Measurements from ENCODE around the gene CTTNBP2. TPM values are rescaled to one million over a fixed set of nuclear protein-coding genes. Genes with fewer than 3 reads are reported as not detected.

The CTTNBP2 gene
- total RNA-seq, 6 experiments from 2014 or later, result not detected

DNA sequence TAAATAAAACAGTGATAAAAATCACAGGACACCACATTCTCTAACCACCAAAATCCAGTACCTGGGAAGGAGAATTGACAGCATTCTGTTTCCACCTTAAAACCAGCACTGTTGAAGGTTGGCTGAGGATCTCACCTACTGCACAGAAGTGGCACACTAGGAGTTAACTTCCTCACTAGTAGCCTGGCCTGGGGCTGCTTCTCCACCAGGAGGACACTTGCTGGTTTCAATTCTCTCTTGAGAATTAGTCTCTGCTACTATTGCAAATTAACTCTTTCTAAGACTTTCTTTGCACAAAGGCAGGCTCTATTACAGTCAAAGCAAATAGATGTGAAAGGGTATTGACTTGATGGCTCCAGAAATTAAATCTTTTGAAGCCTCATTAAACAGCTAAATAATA lies 2.3 kb upstream of the CTTNBP2 start:
- Mint-ChIP-seq H3K4me3 (no peak overlapping the region), H3K27ac (no peak overlapping the region), H3K27me3 (ENCODE audit: insufficient read depth) (peaks cover 10% of the 10 kb centered on the region), H3K36me3 (ENCODE audit: low read depth) (no peaks in the 10 kb centered on the region), H3K4me1 (ENCODE audit: low read depth) (no peaks in the 10 kb centered on the region), H3K9me3 (no peaks in the 10 kb centered on the region)
- no peak for TF ChIP-seq CTCF (IDR thresholded peaks at IDR 0.05)
- DNase-seq, result no peak

DNA sequence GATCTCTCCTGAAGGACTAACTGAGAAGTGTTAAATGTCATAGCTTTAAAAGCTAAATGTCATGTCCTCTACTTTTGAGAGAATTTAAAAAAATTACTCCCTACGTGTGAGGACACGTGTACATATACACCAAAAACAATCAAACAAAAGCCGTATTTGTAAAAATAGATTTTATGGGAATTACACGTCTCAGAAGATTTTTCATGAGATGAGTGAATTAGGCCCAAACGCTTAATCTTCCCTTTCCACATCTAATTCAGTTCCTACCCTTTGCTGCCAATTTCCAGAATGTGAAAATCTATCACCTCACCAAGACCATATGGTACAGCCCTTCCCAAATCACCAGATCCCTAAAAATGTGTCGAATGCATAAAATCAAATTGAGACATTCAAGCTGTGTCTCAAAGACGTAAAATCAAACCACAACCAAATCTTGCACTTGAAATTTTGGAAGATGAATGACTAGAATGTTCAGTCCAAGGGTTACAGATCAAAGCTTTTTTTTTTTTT lies 1.0 kb upstream of the CTTNBP2 start:
- H3K27ac Mint-ChIP-seq, result no peak overlapping the region

DNA sequence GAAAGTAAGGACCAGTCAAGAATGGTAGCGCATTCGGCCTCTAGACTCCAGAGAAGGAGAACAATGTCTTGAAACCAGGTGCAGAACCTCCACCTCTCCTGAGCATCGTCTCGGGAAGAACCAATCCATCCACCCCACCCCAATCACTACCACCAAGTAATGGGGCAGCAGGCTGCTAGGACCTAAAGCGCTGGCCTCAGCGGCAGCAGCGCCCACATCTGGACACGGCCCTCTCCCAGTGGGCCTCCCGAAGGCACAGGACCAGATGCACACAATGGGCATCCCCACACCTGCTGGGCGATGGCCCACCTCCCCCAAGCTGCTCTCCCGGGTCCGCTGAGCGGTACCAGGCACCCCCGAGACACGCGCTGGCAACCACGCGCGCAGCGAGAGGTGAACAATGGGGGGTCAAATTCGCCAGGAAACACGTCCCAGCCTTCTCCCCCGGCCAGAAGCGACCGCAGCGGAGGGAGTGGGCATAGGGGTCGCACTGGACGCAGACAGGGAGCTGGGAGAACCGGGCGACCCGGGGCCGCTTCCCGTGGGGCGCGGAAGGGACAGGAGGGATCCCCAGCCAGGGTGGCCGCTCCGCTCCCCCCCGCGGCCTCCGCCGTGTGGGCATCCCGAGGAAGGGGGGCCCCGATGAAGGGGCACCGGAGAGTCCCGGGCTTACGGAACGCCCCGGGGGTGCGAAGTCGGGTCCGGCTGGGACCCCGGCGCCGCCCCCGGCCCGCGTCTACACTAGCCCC lies 506 bp downstream of the CTTNBP2 start:
- Mint-ChIP-seq H3K9me3 (no peaks in the 10 kb centered on the region), H3K27ac (no peak overlapping the region), H3K4me3 (peak overlapping the region; percentile 46), H3K27me3 (ENCODE audit: insufficient read depth) (peaks cover 10% of the 10 kb centered on the region), H3K36me3 (ENCODE audit: low read depth) (no peaks in the 10 kb centered on the region), H3K4me1 (ENCODE audit: low read depth) (no peaks in the 10 kb centered on the region)
- no peak for DNase-seq
- no peak for TF ChIP-seq CTCF (IDR thresholded peaks at IDR 0.05)

More for the DNA sequence above, 1.0 kb upstream of the CTTNBP2 start:
- TF ChIP-seq CTCF (IDR thresholded peaks at IDR 0.05), result no peak
- no peaks in the 10 kb centered on the region for H3K36me3 Mint-ChIP-seq (ENCODE audit: low read depth)
- H3K9me3 Mint-ChIP-seq, result no peaks in the 10 kb centered on the region
- no peak for DNase-seq
- H3K27me3 Mint-ChIP-seq (ENCODE audit: insufficient read depth), result peaks cover 10% of the 10 kb centered on the region
- H3K4me3 Mint-ChIP-seq, result peak overlapping the region; percentile 58; the same call in 1 of the 2 replicates
- no peaks in the 10 kb centered on the region for H3K4me1 Mint-ChIP-seq (ENCODE audit: low read depth)

DNA sequence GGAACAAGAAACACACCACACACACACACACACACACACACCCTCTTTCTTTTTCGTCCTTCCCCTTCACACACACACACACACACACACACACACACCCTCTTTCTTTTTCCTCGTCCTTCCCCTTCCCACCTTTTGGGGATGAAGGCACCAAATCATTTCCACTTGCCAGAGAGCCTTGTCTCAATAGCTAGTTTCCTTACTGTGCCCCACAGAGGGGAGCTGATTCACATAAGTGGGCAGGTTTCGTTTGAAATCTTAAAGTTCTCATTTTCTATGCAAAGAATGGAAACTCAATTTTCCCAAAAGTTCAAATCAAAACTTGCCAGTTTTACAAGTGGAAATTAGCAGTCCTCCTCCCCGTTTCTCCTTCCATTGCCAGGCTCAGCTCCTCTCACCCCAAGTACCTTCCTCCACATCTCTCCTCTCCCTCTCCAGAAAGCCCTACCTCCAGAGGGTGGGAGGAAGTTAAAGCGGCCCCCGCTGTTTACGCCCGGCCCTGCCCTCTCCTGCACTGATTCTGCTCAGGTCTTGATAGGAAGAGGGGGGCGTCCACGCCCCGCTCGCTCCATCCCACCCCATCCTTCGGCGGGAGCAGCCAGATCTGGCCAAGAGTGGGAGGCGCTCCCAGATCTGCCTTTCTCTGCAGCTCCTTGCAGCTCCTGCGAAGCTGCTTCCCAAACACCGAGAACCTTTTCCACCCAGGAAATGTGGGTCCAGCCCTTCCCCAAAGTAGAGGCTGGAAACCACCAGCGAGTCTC lies 1.3 kb downstream of the CTTNBP2 start:
- peaks cover 10% of the 10 kb centered on the region for H3K27me3 Mint-ChIP-seq (ENCODE audit: insufficient read depth)
- TF ChIP-seq CTCF (IDR thresholded peaks at IDR 0.05), result no peak
- H3K36me3 Mint-ChIP-seq (ENCODE audit: low read depth), result no peaks in the 10 kb centered on the region
- no peaks in the 10 kb centered on the region for H3K4me1 Mint-ChIP-seq (ENCODE audit: low read depth)
- no peak for DNase-seq
- H3K9me3 Mint-ChIP-seq, result no peaks in the 10 kb centered on the region
- no peak overlapping the region for H3K27ac Mint-ChIP-seq
- peak overlapping the region; percentile 46; the same call in 1 of the 2 replicates for H3K4me3 Mint-ChIP-seq

- Mint-ChIP-seq H3K4me1 (ENCODE audit: low read depth) (no peaks in the 10 kb centered on the region), H3K27me3 (ENCODE audit: insufficient read depth) (peaks cover 10% of the 10 kb centered on the region), H3K9me3 (no peaks in the 10 kb centered on the region), H3K36me3 (ENCODE audit: low read depth) (no peaks in the 10 kb centered on the region), H3K27ac (no peak overlapping the region), H3K4me3 (no peak overlapping the region)
- no peak for TF ChIP-seq CTCF (IDR thresholded peaks at IDR 0.05)
- no peak for DNase-seq
Observed at GRCh38 chr7:117871401-117871777, 1.9 kb downstream of the CTTNBP2 start.
